ENCODE measurements around the gene SEC24B.
"Not testable (repeated sequence)": the region's sequence is repeated elsewhere in the genome, so short reads cannot be mapped to it uniquely, and the experiment has no call there.

Gene SEC24B

DNA sequence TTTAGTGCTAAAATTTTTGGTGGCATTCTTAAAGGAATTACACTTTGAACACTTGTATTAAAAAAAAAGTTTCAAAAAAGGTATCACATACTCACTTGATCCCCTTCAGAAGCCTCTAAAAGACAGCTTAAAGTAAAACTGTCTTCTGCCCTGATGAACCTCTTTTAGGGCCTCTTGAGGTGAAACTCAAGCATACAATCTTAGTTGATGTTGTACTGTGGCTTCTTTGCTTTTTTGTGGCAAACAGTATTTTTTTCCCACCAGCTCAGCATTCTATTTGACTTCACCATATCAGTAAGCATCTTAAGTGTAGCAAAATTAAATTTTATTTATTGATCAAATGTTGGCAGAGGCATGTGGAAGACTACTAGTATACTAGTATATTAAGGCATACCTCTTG, 13.7 kb downstream of the SEC24B start:
- no peak overlapping the region for H4K8ac ChIP-seq (ENCODE audit: low read depth, low read length)
- no peak overlapping the region for H3K4me3 ChIP-seq (ENCODE audit: low read depth, low read length)
- no peaks in the 10 kb centered on the region for H3K79me1 ChIP-seq (ENCODE audit: low read length)
- H3K36me3 ChIP-seq (ENCODE audit: control insufficient read depth in 1 of 2, insufficient read depth in 2 of 2, low read length in 2 of 2) = peaks cover 7 to 9% of the 10 kb centered on the region in 2 experiments
- no peak overlapping the region for H3K4me2 ChIP-seq (ENCODE audit: low read length)
- no peak for DNase-seq
- H3K9me3 ChIP-seq (ENCODE audit: insufficient read depth, low read depth, low read length) = peaks cover 4% of the 10 kb centered on the region
- no peak overlapping the region for H3K27ac ChIP-seq (ENCODE audit: low read depth, low read length)
- H2AK5ac ChIP-seq (ENCODE audit: low read length) = no peak overlapping the region
- no peak overlapping the region for H2BK12ac ChIP-seq (ENCODE audit: low read length)
- no peak overlapping the region for H4K91ac ChIP-seq (ENCODE audit: low read depth, low read length)
- H3K9ac ChIP-seq (ENCODE audit: low read length) = no peak overlapping the region
- no peak overlapping the region for H3K14ac ChIP-seq (ENCODE audit: low read length)
- H3K4me1 ChIP-seq (ENCODE audit: control insufficient read depth in 1 of 2, insufficient read depth in 2 of 2, low read length in 2 of 2) = peaks cover 3 to 6% of the 10 kb centered on the region in 2 experiments
- H2BK5ac ChIP-seq (ENCODE audit: low read depth, low read length, poor library complexity) = no peak overlapping the region
- H3K79me2 ChIP-seq (ENCODE audit: control insufficient read depth, insufficient read depth, low read length, poor library complexity) = peaks cover 12% of the 10 kb centered on the region
- no peak overlapping the region for H3K23ac ChIP-seq (ENCODE audit: low read length)
- no peak overlapping the region for H3K18ac ChIP-seq (ENCODE audit: low read length)
- no peak overlapping the region for H4K12ac ChIP-seq (ENCODE audit: low read depth, low read length)
- H3K27me3 ChIP-seq (ENCODE audit: insufficient read depth, low read length) = no peaks in the 10 kb centered on the region
- H2BK120ac ChIP-seq (ENCODE audit: insufficient read depth, low read length, poor library complexity) = no peak overlapping the region
- no peak overlapping the region for H2AFZ ChIP-seq (ENCODE audit: insufficient read depth, low read length, poor library complexity)
- no peak overlapping the region for H3K4ac ChIP-seq (ENCODE audit: low read depth, low read length)

DNA sequence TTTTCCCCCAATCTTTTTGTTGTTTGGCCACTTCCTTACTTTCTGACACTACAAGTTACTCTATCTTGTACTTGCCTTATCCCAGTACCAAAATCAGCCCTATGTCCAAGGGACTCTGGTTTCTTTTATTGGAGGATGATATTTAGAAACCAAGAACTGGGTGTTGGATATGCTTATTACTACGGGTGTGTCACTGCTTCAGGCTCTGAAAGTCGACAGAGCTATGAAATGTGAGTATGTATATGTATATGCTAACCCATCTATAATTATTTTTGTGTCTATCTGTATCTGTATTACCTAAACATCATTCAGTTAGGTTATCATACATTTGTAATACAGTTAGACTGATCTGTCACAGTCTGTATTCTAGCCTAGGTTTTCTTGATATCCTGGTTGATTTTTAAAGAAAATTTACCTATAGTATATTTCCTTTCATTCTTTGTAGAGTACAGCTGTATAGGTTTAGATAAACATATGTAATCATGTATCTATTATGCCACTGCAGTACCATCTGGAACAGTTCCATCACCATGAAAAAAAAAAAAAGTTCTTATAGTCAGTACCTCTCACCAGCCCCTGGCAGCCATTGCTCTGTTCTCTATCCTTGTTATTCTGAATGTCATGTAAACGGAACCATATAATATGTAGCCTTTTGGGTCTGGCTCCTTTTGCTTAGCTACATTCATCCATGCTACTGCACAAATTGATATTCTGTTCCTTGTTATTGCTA, 18.1 kb downstream of the SEC24B start:
- no CpG with 5 or more reads among the region's 3 CpGs for whole genome bisulfite sequencing (ENCODE audit: extremely low coverage, insufficient coverage, insufficient read length)
- no peak overlapping the region for H2BK5ac ChIP-seq (ENCODE audit: low read depth, low read length, poor library complexity)
- H4K91ac ChIP-seq (ENCODE audit: low read depth, low read length) = no peak overlapping the region
- no peak overlapping the region for H2BK120ac ChIP-seq (ENCODE audit: insufficient read depth, low read length, poor library complexity)
- H3K36me3 ChIP-seq (ENCODE audit: control insufficient read depth in 1 of 2, insufficient read depth in 2 of 2, low read length in 2 of 2) = peaks cover 2 to 6% of the 10 kb centered on the region in 2 experiments
- H2AFZ ChIP-seq (ENCODE audit: insufficient read depth, low read length, poor library complexity) = no peak overlapping the region
- H3K27me3 ChIP-seq (ENCODE audit: insufficient read depth, low read length) = no peaks in the 10 kb centered on the region
- H4K12ac ChIP-seq (ENCODE audit: low read depth, low read length) = no peak overlapping the region
- peaks cover 3% of the 10 kb centered on the region for H3K79me1 ChIP-seq (ENCODE audit: low read length)
- H3K18ac ChIP-seq (ENCODE audit: low read length) = no peak overlapping the region
- no peak overlapping the region for H2BK12ac ChIP-seq (ENCODE audit: low read length)
- H4K8ac ChIP-seq (ENCODE audit: low read depth, low read length) = no peak overlapping the region
- H3K4me1 ChIP-seq (ENCODE audit: control insufficient read depth in 1 of 2, insufficient read depth in 2 of 2, low read length in 2 of 2) = peaks cover 0 to 1% of the 10 kb centered on the region in 2 experiments
- no peak overlapping the region for H3K4me3 ChIP-seq (ENCODE audit: low read depth, low read length)
- H3K14ac ChIP-seq (ENCODE audit: low read length) = no peak overlapping the region
- H2AK5ac ChIP-seq (ENCODE audit: low read length) = no peak overlapping the region
- H3K79me2 ChIP-seq (ENCODE audit: control insufficient read depth, insufficient read depth, low read length, poor library complexity) = peaks cover 4% of the 10 kb centered on the region
- H3K27ac ChIP-seq (ENCODE audit: low read depth, low read length) = no peak overlapping the region
- H3K9ac ChIP-seq (ENCODE audit: low read length) = no peak overlapping the region
- DNase-seq = no peak
- no peaks in the 10 kb centered on the region for H3K9me3 ChIP-seq (ENCODE audit: insufficient read depth, low read depth, low read length)
- no peak overlapping the region for H3K23ac ChIP-seq (ENCODE audit: low read length)
- H3K4ac ChIP-seq (ENCODE audit: low read depth, low read length) = no peak overlapping the region
- no peak overlapping the region for H3K4me2 ChIP-seq (ENCODE audit: low read length)

DNA sequence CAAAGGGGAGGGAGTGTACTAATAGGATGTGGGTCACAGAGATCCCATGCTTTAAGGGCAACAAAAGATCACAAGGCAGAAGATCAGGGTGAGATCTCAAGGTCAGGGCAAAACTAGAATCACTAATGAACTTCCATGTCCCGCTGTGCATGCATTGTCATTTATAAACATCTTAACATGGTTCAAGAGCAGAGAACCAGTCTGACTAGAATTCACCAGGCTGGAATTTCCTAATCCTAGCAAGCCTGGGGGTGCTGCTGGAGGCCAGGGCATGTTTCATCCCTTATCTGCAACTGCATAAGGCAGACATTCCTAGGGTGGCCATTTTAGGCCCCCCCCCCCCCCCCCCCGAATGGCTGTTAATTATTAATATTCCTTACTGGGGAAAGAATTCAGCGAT, 19.5 kb downstream of the SEC24B start:
- not testable (repeated sequence) for H4K12ac ChIP-seq (ENCODE audit: low read depth, low read length); H2AK5ac ChIP-seq (ENCODE audit: low read length); H3K14ac ChIP-seq (ENCODE audit: low read length); H3K36me3 ChIP-seq (ENCODE audit: control insufficient read depth in 1 of 2, insufficient read depth in 2 of 2, low read length in 2 of 2); H2BK120ac ChIP-seq (ENCODE audit: insufficient read depth, low read length, poor library complexity); H2BK12ac ChIP-seq (ENCODE audit: low read length); H3K27me3 ChIP-seq (ENCODE audit: insufficient read depth, low read length); H3K79me1 ChIP-seq (ENCODE audit: low read length); H3K23ac ChIP-seq (ENCODE audit: low read length); H4K8ac ChIP-seq (ENCODE audit: low read depth, low read length); H4K91ac ChIP-seq (ENCODE audit: low read depth, low read length); H3K4ac ChIP-seq (ENCODE audit: low read depth, low read length); H3K4me1 ChIP-seq (ENCODE audit: control insufficient read depth in 1 of 2, insufficient read depth in 2 of 2, low read length in 2 of 2); H3K18ac ChIP-seq (ENCODE audit: low read length); H2BK5ac ChIP-seq (ENCODE audit: low read depth, low read length, poor library complexity); H3K79me2 ChIP-seq (ENCODE audit: control insufficient read depth, insufficient read depth, low read length, poor library complexity); H2AFZ ChIP-seq (ENCODE audit: insufficient read depth, low read length, poor library complexity); H3K4me3 ChIP-seq (ENCODE audit: low read depth, low read length); H3K4me2 ChIP-seq (ENCODE audit: low read length); H3K9me3 ChIP-seq (ENCODE audit: insufficient read depth, low read depth, low read length); H3K9ac ChIP-seq (ENCODE audit: low read length); H3K27ac ChIP-seq (ENCODE audit: low read depth, low read length)
- no CpG with 5 or more reads among the region's 3 CpGs for WGBS (ENCODE audit: extremely low coverage, insufficient coverage, insufficient read length)
- DNase-seq = peak; percentile 68 to 69

DNA sequence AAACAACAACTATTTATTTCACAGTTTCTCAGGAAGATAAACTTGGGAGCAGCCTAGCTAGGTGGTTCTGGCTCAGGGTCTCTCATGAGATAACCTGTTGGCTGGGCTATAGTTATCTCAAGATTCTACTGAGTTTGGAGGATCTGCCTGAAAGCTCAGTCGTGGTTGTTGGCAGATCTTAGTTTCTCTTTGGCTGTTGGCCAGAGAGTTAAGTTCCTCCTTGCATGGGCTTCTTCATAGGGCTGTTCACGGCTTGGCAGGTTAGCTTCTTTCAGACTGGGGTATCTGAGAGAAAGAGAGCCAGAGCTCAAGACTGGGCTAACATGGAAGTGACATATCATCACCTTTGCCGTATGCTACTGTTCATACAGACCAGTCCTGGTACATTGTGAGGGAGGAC, 28.7 kb downstream of the SEC24B start:
- Histone ChIP-seq H2BK120ac (ENCODE audit: insufficient read depth, low read length, poor library complexity) (no peak overlapping the region), H3K27me3 (ENCODE audit: insufficient read depth, low read length) (no peaks in the 10 kb centered on the region), H3K9ac (ENCODE audit: low read length) (no peak overlapping the region), H4K8ac (ENCODE audit: low read depth, low read length) (no peak overlapping the region), H3K4me3 (ENCODE audit: low read depth, low read length) (no peak overlapping the region), H3K79me1 (ENCODE audit: low read length) (no peaks in the 10 kb centered on the region), H2AFZ (ENCODE audit: insufficient read depth, low read length, poor library complexity) (no peak overlapping the region), H3K79me2 (ENCODE audit: control insufficient read depth, insufficient read depth, low read length, poor library complexity) (peaks cover 2% of the 10 kb centered on the region), H3K23ac (ENCODE audit: low read length) (no peak overlapping the region), H4K12ac (ENCODE audit: low read depth, low read length) (no peak overlapping the region), H3K4ac (ENCODE audit: low read depth, low read length) (peak overlapping the region; percentile 22), H3K36me3 (ENCODE audit: control insufficient read depth in 1 of 2, insufficient read depth in 2 of 2, low read length in 2 of 2) (peaks cover 11 to 15% of the 10 kb centered on the region in 2 experiments), H3K18ac (ENCODE audit: low read length) (no peak overlapping the region), H2BK12ac (ENCODE audit: low read length) (no peak overlapping the region), H3K4me1 (ENCODE audit: control insufficient read depth in 1 of 2, insufficient read depth in 2 of 2, low read length in 2 of 2) (no peaks in the 10 kb centered on the region), H3K4me2 (ENCODE audit: low read length) (no peak overlapping the region), H3K9me3 (ENCODE audit: insufficient read depth, low read depth, low read length) (no peaks in the 10 kb centered on the region), H4K91ac (ENCODE audit: low read depth, low read length) (no peak overlapping the region), H2BK5ac (ENCODE audit: low read depth, low read length, poor library complexity) (no peak overlapping the region), H3K14ac (ENCODE audit: low read length) (no peak overlapping the region), H3K27ac (ENCODE audit: low read depth, low read length) (no peak overlapping the region), H2AK5ac (ENCODE audit: low read length) (no peak overlapping the region)
- no peak for DNase-seq
- WGBS (ENCODE audit: extremely low coverage, insufficient coverage, insufficient read length) = no CpG with 5 or more reads among the region's 3 CpGs

Measured in trophoblast cell (in vitro differentiated cells and primary cell).